ENCODE results near the gene WTIP. TPM values are rescaled to one million over a fixed set of nuclear protein-coding genes. Genes with fewer than 3 reads are reported as not detected.

Gene WTIP
- total and polyA plus RNA-seq, 2 of the 4 experiments (the other 2 are of a cell fraction), result 30.3 to 48.9 TPM

DNA sequence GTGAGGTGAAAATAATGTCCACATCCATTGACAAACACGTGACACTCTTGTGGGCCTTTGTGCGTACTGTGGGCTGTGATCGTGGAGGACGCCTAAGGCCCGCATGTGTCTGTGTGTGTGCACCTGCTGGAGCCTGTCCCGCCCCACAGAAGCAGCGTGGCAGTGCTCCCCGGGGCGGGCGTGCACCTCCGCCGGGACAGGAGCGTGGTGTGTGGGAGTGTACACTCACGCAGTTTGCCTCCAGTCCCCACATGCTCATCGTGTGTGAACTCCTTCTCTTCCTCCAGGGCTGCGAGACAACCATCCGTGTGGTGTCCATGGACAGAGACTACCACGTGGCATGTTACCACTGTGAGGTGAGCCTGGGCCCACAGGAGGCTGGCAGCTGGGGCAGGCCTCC lies 13.9 kb downstream of the WTIP start:
- Histone ChIP-seq H3K36me3 (ENCODE audit: control insufficient read depth, insufficient read depth, low read length) (peaks cover 62% of the 10 kb centered on the region), H3K4me2 (ENCODE audit: low read depth, low read length) (no peak overlapping the region), H3K9me1 (ENCODE audit: insufficient read depth, low read length) (no peaks in the 10 kb centered on the region), H4K5ac (ENCODE audit: low read depth, low read length) (no peak overlapping the region), H3K14ac (replicated peaks; ENCODE audit: low read depth, low read length) (no peak overlapping the region), H2AK5ac (ENCODE audit: low read depth, low read length) (no peak overlapping the region), H3K18ac (ENCODE audit: low read depth, low read length) (no peak overlapping the region), H2BK15ac (ENCODE audit: low read depth, low read length) (no peak overlapping the region), H3K4ac (ENCODE audit: low read depth, low read length) (no peak overlapping the region), H3K23ac (ENCODE audit: low read depth, low read length) (no peak overlapping the region), H2BK20ac (ENCODE audit: low read depth, low read length) (no peak overlapping the region), H3K79me1 (ENCODE audit: low read depth in 1 of 2, low read length in 2 of 2) (peaks cover 7 to 12% of the 10 kb centered on the region in 2 experiments; a peak in 2 of 4 replicates), H3K56ac (ENCODE audit: extremely low read depth, insufficient read depth, low read length) (no peak overlapping the region), H2AFZ (replicated peaks; ENCODE audit: low read length, poor library complexity) (peak overlapping the region; percentile 21), H3K27me3 (ENCODE audit: control insufficient read depth, insufficient read depth, low read length) (no peaks in the 10 kb centered on the region), H3K9ac (ENCODE audit: low read depth, low read length) (no peak overlapping the region), H4K20me1 (ENCODE audit: insufficient read depth, low read length) (peaks cover 4% of the 10 kb centered on the region), H4K91ac (ENCODE audit: insufficient read depth, low read depth, low read length) (no peak overlapping the region), H2BK5ac (ENCODE audit: low read depth, low read length, poor library complexity, severe bottlenecking) (no peak overlapping the region), H3K4me3 (ENCODE audit: insufficient read depth, low read depth, low read length) (no peak overlapping the region), H4K8ac (ENCODE audit: low read depth in 2 of 2, low read length in 2 of 2) (no peak overlapping the region), H2AK9ac (replicated peaks; ENCODE audit: low read depth, low read length, poor library complexity) (no peak overlapping the region), H2BK120ac (ENCODE audit: low read depth, low read length) (no peak overlapping the region), H3K4me1 (ENCODE audit: control insufficient read depth, insufficient read depth, low read length) (no peaks in the 10 kb centered on the region), H3K27ac (ENCODE audit: insufficient read depth, low read length) (no peak overlapping the region), H3K9me3 (ENCODE audit: control insufficient read depth, insufficient read depth, low read length) (no peaks in the 10 kb centered on the region)
- dilution Hi-C loops (cut with HindIII; ENCODE audit: low sequenced_read_pairs, unreplicated experiment) (no loop called here), in situ Hi-C loops (cut with MboI; ENCODE audit: low sequenced_read_pairs) (no loop called here), intact Hi-C loops (cut with micrococcal nuclease) (no loop called here)
- no TSS peak for BruUV-seq (replicated peaks)
- ChIA-PET CTCF (no interaction called here), POLR2A (ENCODE audit: unreplicated experiment) (no interaction called here)
- DNase-seq (no peak), ATAC-seq (ENCODE audit: low read depth) (no peak)
- WGBS, 2 experiments (ENCODE audit: extremely low coverage in 2 of 2, insufficient read length in 1 of 2), result 97% methylated on average over 5 of the region's 18 CpGs; no CpG with 5 or more reads in 1 of the 2 experiments
- no peak for TF ChIP-seq MXI1 (IDR thresholded peaks at IDR 0.05; ENCODE audit: borderline replicate concordance, low read depth, low read length)
- no peak for TF ChIP-seq RFX5 (IDR thresholded peaks at IDR 0.05; ENCODE audit: low read depth, low read length)
- TF ChIP-seq, protein P1, sequence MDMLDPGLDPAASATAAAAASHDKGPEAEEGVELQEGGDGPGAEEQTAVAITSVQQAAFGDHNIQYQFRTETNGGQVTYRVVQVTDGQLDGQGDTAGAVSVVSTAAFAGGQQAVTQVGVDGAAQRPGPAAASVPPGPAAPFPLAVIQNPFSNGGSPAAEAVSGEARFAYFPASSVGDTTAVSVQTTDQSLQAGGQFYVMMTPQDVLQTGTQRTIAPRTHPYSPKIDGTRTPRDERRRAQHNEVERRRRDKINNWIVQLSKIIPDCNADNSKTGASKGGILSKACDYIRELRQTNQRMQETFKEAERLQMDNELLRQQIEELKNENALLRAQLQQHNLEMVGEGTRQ (IDR thresholded peaks at IDR 0.05; ENCODE audit: low read depth, low read length), result no peak
- TF ChIP-seq RAD21 (IDR thresholded peaks at IDR 0.05; ENCODE audit: low read length), result no peak
- no peak for TF ChIP-seq MAZ (IDR thresholded peaks at IDR 0.05; ENCODE audit: borderline replicate concordance, low read depth, low read length)
- no peak for TF ChIP-seq CHD1 (IDR thresholded peaks at IDR 0.05; ENCODE audit: low read depth, low read length)
- TF ChIP-seq RCOR1 (IDR thresholded peaks at IDR 0.05; ENCODE audit: insufficient replicate concordance, low read length), result no peak
- TF ChIP-seq CEBPB (IDR thresholded peaks at IDR 0.05; ENCODE audit: low read depth, low read length), result no peak
- TF ChIP-seq, protein P2, sequence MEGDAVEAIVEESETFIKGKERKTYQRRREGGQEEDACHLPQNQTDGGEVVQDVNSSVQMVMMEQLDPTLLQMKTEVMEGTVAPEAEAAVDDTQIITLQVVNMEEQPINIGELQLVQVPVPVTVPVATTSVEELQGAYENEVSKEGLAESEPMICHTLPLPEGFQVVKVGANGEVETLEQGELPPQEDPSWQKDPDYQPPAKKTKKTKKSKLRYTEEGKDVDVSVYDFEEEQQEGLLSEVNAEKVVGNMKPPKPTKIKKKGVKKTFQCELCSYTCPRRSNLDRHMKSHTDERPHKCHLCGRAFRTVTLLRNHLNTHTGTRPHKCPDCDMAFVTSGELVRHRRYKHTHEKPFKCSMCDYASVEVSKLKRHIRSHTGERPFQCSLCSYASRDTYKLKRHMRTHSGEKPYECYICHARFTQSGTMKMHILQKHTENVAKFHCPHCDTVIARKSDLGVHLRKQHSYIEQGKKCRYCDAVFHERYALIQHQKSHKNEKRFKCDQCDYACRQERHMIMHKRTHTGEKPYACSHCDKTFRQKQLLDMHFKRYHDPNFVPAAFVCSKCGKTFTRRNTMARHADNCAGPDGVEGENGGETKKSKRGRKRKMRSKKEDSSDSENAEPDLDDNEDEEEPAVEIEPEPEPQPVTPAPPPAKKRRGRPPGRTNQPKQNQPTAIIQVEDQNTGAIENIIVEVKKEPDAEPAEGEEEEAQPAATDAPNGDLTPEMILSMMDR (conservative IDR thresholded peaks at IDR 0.05; ENCODE audit: low read depth, low read length), result no peak
- TF ChIP-seq MAFK (IDR thresholded peaks at IDR 0.05; ENCODE audit: low read depth, low read length), result no peak
- no peak for TF ChIP-seq POLR2A (IDR thresholded peaks at IDR 0.05; ENCODE audit: low read depth, low read length)
- TF ChIP-seq NFE2L2 (IDR thresholded peaks at IDR 0.05; ENCODE audit: low read depth, low read length), result no peak
- TF ChIP-seq, protein P3, sequence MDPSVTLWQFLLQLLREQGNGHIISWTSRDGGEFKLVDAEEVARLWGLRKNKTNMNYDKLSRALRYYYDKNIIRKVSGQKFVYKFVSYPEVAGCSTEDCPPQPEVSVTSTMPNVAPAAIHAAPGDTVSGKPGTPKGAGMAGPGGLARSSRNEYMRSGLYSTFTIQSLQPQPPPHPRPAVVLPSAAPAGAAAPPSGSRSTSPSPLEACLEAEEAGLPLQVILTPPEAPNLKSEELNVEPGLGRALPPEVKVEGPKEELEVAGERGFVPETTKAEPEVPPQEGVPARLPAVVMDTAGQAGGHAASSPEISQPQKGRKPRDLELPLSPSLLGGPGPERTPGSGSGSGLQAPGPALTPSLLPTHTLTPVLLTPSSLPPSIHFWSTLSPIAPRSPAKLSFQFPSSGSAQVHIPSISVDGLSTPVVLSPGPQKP (IDR thresholded peaks at IDR 0.05; ENCODE audit: borderline replicate concordance, low read depth, low read length), result no peak
- no peak for TF ChIP-seq BHLHE40 (IDR thresholded peaks at IDR 0.05; ENCODE audit: low read depth, low read length)
- TF ChIP-seq SMC3 (IDR thresholded peaks at IDR 0.05; ENCODE audit: low read depth, low read length), result no peak
- no peak for TF ChIP-seq FOS (IDR thresholded peaks at IDR 0.05; ENCODE audit: low read depth, low read length)
